PC-3 (cell line): ENCODE results near the gene ZNF766. TPM values are rescaled to one million over a fixed set of nuclear protein-coding genes. Genes with fewer than 3 reads are reported as not detected.

Experiments
- ATAC-seq: fragments of 200-7000 bp; cut with Tn5 transposase; 2 replicates; pipeline ENCODE4 v1.9.1; 2020; ENCODE audit warnings: mild to moderate bottlenecking, moderate library complexity
- BruUV-seq: library from RNA; stranded (reverse); fragments of 400-500 nt; replicated peaks from 2 replicates; lab custom pipeline; 2021; lab: Mats Ljungman, UMichigan
- CTCF ChIA-PET: fragments of 300-600 bp; sonication (Branson Sonifier 250); formaldehyde crosslinking; loops from one replicate; lab custom pipeline; 2022; ENCODE audit warnings: antibody characterized with exemption; lab: Charles Lee
- POLR2A ChIA-PET: fragments of 300-600 bp; sonication (Branson Sonifier 250); formaldehyde crosslinking; loops from one replicate; lab custom pipeline; 2022; ENCODE audit warnings: antibody characterized with exemption; ENCODE audit not compliant: unreplicated experiment; lab: Charles Lee
- DNase-seq: peaks from one replicate; pipeline ENCODE4 v3.0.0-alpha.2; 2015
- H2AFZ ChIP-seq: fragments of 300-600 bp; sonication (generic); 2 replicates; pipeline ENCODE4 v1.6.0; 2016; ENCODE audit warnings: antibody characterized with exemption, low read length
- H3F3A ChIP-seq: fragments of 300-600 bp; sonication (generic); one replicate; pipeline ENCODE4 v1.6.0; 2017; ENCODE audit warnings: antibody characterized with exemption, low read length, control low read depth, mild to moderate bottlenecking; ENCODE audit not compliant: unreplicated experiment
- H3K27ac ChIP-seq: fragments of 300-600 bp; sonication (generic); 2 replicates; pipeline ENCODE4 v1.5.1; 2016; ENCODE audit warnings: mild to moderate bottlenecking, low read length
- H3K27me3 ChIP-seq: fragments of 300-600 bp; sonication (generic); 2 replicates; pipeline ENCODE4 v1.6.1; 2016; ENCODE audit warnings: low read length, mixed read lengths
- H3K36me3 ChIP-seq: fragments of 300-600 bp; sonication (generic); 2 replicates; pipeline ENCODE4 v1.6.1; 2016; ENCODE audit warnings: low read depth, mixed run types, low read length, mixed read lengths
- H3K4me1 ChIP-seq: fragments of 300-600 bp; sonication (generic); 2 replicates; pipeline ENCODE4 v1.5.1; 2016; ENCODE audit warnings: low read length; ENCODE audit not compliant: insufficient read depth
- H3K4me2 ChIP-seq: fragments of 300-600 bp; sonication (generic); 2 replicates; pipeline ENCODE4 v1.6.0; 2016; ENCODE audit warnings: low read length
- H3K4me3 ChIP-seq: fragments of 300-600 bp; sonication (generic); 2 replicates; pipeline ENCODE4 v1.5.1; 2016; ENCODE audit warnings: mild to moderate bottlenecking, low read length, mixed read lengths
- H3K79me2 ChIP-seq: fragments of 300-600 bp; sonication (generic); 2 replicates; pipeline ENCODE4 v1.6.1; 2017; ENCODE audit warnings: low read length, mixed read lengths
- H3K9ac ChIP-seq: fragments of 300-600 bp; sonication (generic); 2 replicates; pipeline ENCODE4 v1.6.0; 2016; ENCODE audit warnings: mild to moderate bottlenecking, low read length
- H3K9me2 ChIP-seq: fragments of 300-600 bp; sonication (generic); replicated peaks from 2 replicates; pipeline ENCODE4 v1.6.1; 2016; ENCODE audit warnings: mixed run types, low read length, mixed read lengths
- H3K9me3 ChIP-seq: fragments of 300-600 bp; sonication (generic); 2 replicates; pipeline ENCODE4 v1.6.1; 2016; ENCODE audit warnings: low read length, mixed read lengths
- H4K20me1 ChIP-seq: fragments of 300-600 bp; sonication (generic); 2 replicates; pipeline ENCODE4 v1.6.1; 2016; ENCODE audit warnings: low read length, mixed read lengths
- CTCF ChIP-seq: fragments of 300-600 bp; sonication (generic); conservative IDR thresholded peaks from 2 replicates; pipeline ENCODE4 v1.5.1; 2017; ENCODE audit warnings: antibody characterized with exemption, low read depth, mild to moderate bottlenecking, low read length
- EZH2 ChIP-seq: fragments of 300-600 bp; sonication (generic); IDR thresholded peaks from one replicate; pipeline ENCODE4 v1.6.1; 2017; ENCODE audit warnings: antibody characterized with exemption, mild to moderate bottlenecking, low read length; ENCODE audit not compliant: unreplicated experiment
- EZH2phosphoT487 ChIP-seq: fragments of 300-600 bp; sonication (generic); IDR thresholded peaks from 2 replicates; pipeline ENCODE4 v1.6.1; 2018; ENCODE audit warnings: mild to moderate bottlenecking, antibody characterized with exemption, low read length, borderline replicate concordance
- intact Hi-C: fragments of 100-400 bp; cut with micrococcal nuclease; formaldehyde crosslinking; loops from 2 replicates; pipeline ENCODE4 v1.9.0; 2023
- total RNA-seq: library from RNA; depleted of rRNA; stranded (reverse); fragments of >200 nt; gene quantifications from 2 replicates; pipeline ENCODE4 v1.2.3, GENCODE V29; 2014

The ZNF766 gene
- total RNA-seq, 1 experiment from 2014 or later = 11.7 TPM

- H3K4me2 ChIP-seq = no peak overlapping the region
- H3K27me3 ChIP-seq = no peaks in the 10 kb centered on the region
- no peak overlapping the region for H3K9ac ChIP-seq
- no peaks in the 10 kb centered on the region for H4K20me1 ChIP-seq
- no peaks in the 10 kb centered on the region for H3K79me2 ChIP-seq
- H3K36me3 ChIP-seq = no peaks in the 10 kb centered on the region
- DNase-seq (peak; percentile 84), ATAC-seq (peak; percentile 84)
- peak; percentile 96 for TF ChIP-seq CTCF
- no peak for TF ChIP-seq EZH2
- no peak for TF ChIP-seq EZH2phosphoT487
- H3K4me1 ChIP-seq = no peaks in the 10 kb centered on the region
- ChIA-PET CTCF (interaction anchor here (0.5 to 0.6 kb wide), 2 partner anchors 48 to 143 kb away, joined by 3 to 5 read pairs; no protein-coding TSS in a partner anchor), POLR2A (interaction anchor here (0.5 kb wide), 1 partner anchor 93 kb away, joined by 4 read pairs; no protein-coding TSS in a partner anchor)
- H3K4me3 ChIP-seq = no peak overlapping the region
- no peak overlapping the region for H2AFZ ChIP-seq
- no peak overlapping the region for H3K27ac ChIP-seq
- H3F3A ChIP-seq = peaks cover 5% of the 10 kb centered on the region
- no TSS peak for BruUV-seq
- no peaks in the 10 kb centered on the region for H3K9me2 ChIP-seq
- intact Hi-C loops = loop anchor here (1.0 to 5.0 kb wide), 5 partner anchors 46 to 526 kb away; partner anchors contain the start of genes PPP2R1A, ZNF616 and ZNF841
- H3K9me3 ChIP-seq = peaks cover 5% of the 10 kb centered on the region; the same call in 1 of the 2 replicates
Measured at GRCh38 chr19:52237771-52238400, 31.5 kb upstream of the ZNF766 start.

GRCh38 chr19:52244021-52244420 is 25.4 kb upstream of the ZNF766 start:
- Histone ChIP-seq H3K9me2 (no peaks in the 10 kb centered on the region), H3K27ac (no peak overlapping the region), H3K79me2 (no peaks in the 10 kb centered on the region), H4K20me1 (no peaks in the 10 kb centered on the region), H3K9ac (no peak overlapping the region), H3K4me1 (no peaks in the 10 kb centered on the region), H3K9me3 (peaks cover 9% of the 10 kb centered on the region; the same call in 1 of the 2 replicates), H2AFZ (no peak overlapping the region), H3F3A (no peaks in the 10 kb centered on the region), H3K27me3 (no peaks in the 10 kb centered on the region), H3K4me3 (no peak overlapping the region), H3K4me2 (no peak overlapping the region), H3K36me3 (no peaks in the 10 kb centered on the region)
- ChIA-PET CTCF (no interaction called here), POLR2A (no interaction called here)
- no TSS peak for BruUV-seq
- intact Hi-C loops = no loop called here
- ATAC-seq (no peak), DNase-seq (no peak)
- TF ChIP-seq EZH2phosphoT487 (no peak), CTCF (no peak), EZH2 (no peak)

- Histone ChIP-seq H3K9ac (no peak overlapping the region), H4K20me1 (no peaks in the 10 kb centered on the region), H3K4me1 (no peaks in the 10 kb centered on the region), H3K4me2 (no peak overlapping the region), H3K27me3 (no peaks in the 10 kb centered on the region), H2AFZ (no peak overlapping the region), H3K79me2 (no peaks in the 10 kb centered on the region), H3K36me3 (no peaks in the 10 kb centered on the region), H3K27ac (no peak overlapping the region), H3K4me3 (no peak overlapping the region), H3K9me2 (no peaks in the 10 kb centered on the region), H3F3A (no peaks in the 10 kb centered on the region), H3K9me3 (peaks cover 15% of the 10 kb centered on the region; the same call in 1 of the 2 replicates)
- POLR2A ChIA-PET = no interaction called here
- CTCF ChIA-PET = no interaction called here
- DNase-seq (peak; percentile 60), ATAC-seq (peak; percentile 73)
- no TSS peak for BruUV-seq
- intact Hi-C loops = loop anchor here (1.0 kb wide), 1 partner anchor 500 kb away; no protein-coding TSS in a partner anchor
- TF ChIP-seq EZH2 = no peak
- peak; percentile 65 for TF ChIP-seq CTCF
Measured at GRCh38 chr19:52248241-52248640, 21.1 kb upstream of the ZNF766 start.
